Liver (tissue), 9 donors: ENCODE data around the gene STUM. TPM values are rescaled to one million over a fixed set of nuclear protein-coding genes. Genes with fewer than 3 reads are reported as not detected.

Experiments used
- DNase-seq: peaks from one replicate; pipeline ENCODE4 v3.0.0-alpha.2; 2017; ENCODE audit warnings: low spot score
- H3K27ac ChIP-seq, 2 donors: one replicate each; pipeline ENCODE4 v1.7.0; 2013; ENCODE audit warnings: inconsistent platforms in 2 of 2, low read length in 2 of 2, control low read depth in 1 of 2, low read depth in 1 of 2, mild to moderate bottlenecking in 1 of 2
- H3K27me3 ChIP-seq, 4 donors: one replicate each; pipeline versions ENCODE4 v1.6.1 to v1.7.0; 2013; ENCODE audit warnings: low read length in 3 of 4, inconsistent platforms in 1 of 4, mild to moderate bottlenecking in 1 of 4, moderate library complexity in 1 of 4; ENCODE audit not compliant: control insufficient read depth in 4 of 4, insufficient read depth in 4 of 4
- H3K36me3 ChIP-seq, 4 donors: one replicate each; pipeline versions ENCODE4 v1.6.1 to v1.7.0; 2013; ENCODE audit warnings: low read length in 3 of 4, mild to moderate bottlenecking in 3 of 4, low read depth in 1 of 4, moderate library complexity in 1 of 4; ENCODE audit not compliant: control insufficient read depth in 4 of 4, insufficient read depth in 3 of 4
- H3K4me1 ChIP-seq, 4 donors: one replicate each; pipeline versions ENCODE4 v1.6.1 to v1.7.0; 2013; ENCODE audit warnings: low read length in 3 of 4, mild to moderate bottlenecking in 3 of 4, moderate library complexity in 1 of 4; ENCODE audit not compliant: control insufficient read depth in 4 of 4, insufficient read depth in 4 of 4
- H3K4me3 ChIP-seq, 3 donors: one replicate each; pipeline versions ENCODE4 v1.6.1 to v1.7.0; 2013; ENCODE audit warnings: low read length in 3 of 3, control low read depth in 1 of 3, low read depth in 1 of 3, mild to moderate bottlenecking in 1 of 3
- H3K9ac ChIP-seq, 2 donors: one replicate each; pipeline ENCODE4 v1.7.0; 2013; ENCODE audit warnings: low read length in 2 of 2, mild to moderate bottlenecking in 2 of 2, moderate library complexity in 2 of 2, control low read depth in 1 of 2, low read depth in 1 of 2
- H3K9me3 ChIP-seq, 4 donors: one replicate each; pipeline versions ENCODE4 v1.6.1 to v1.7.0; 2013; ENCODE audit warnings: low read length in 3 of 4; ENCODE audit not compliant: control insufficient read depth in 4 of 4
- EGR1 ChIP-seq, 2 donors: IDR thresholded peaks; 2 replicates each; pipeline ENCODE4 v1.6.1; 2016 to 2018; ENCODE audit warnings: antibody characterized with exemption in 2 of 2, low read depth in 2 of 2
- FOXA1 ChIP-seq: IDR thresholded peaks from 2 replicates; pipeline ENCODE4 v1.6.1; 2016; ENCODE audit warnings: antibody characterized with exemption
- FOXA2 ChIP-seq: IDR thresholded peaks from 2 replicates; pipeline ENCODE4 v1.6.1; 2016; ENCODE audit warnings: antibody characterized with exemption
- GABPA ChIP-seq, 2 donors: IDR thresholded peaks in 1 of 2; conservative IDR thresholded peaks in 1 of 2; 2 replicates each; pipeline ENCODE4 v1.6.1; 2016; ENCODE audit warnings: antibody characterized with exemption in 2 of 2, mild to moderate bottlenecking in 1 of 2, moderate library complexity in 1 of 2
- HNF4A ChIP-seq, 2 donors: conservative IDR thresholded peaks; 2 replicates each; pipeline ENCODE4 v1.6.1; 2016; ENCODE audit warnings: antibody characterized with exemption in 2 of 2, mild to moderate bottlenecking in 2 of 2
- HNF4G ChIP-seq: IDR thresholded peaks from 2 replicates; pipeline ENCODE4 v1.6.1; 2016; ENCODE audit warnings: antibody characterized with exemption
- JUND ChIP-seq, 2 donors: IDR thresholded peaks; 2 replicates each; pipeline ENCODE4 v1.6.1; 2016; ENCODE audit warnings: antibody characterized with exemption in 2 of 2
- NR2F2 ChIP-seq: IDR thresholded peaks from 2 replicates; pipeline ENCODE4 v1.6.1; 2016; ENCODE audit warnings: antibody characterized with exemption
- RAD21 ChIP-seq, 2 donors: IDR thresholded peaks; 2 replicates each; pipeline ENCODE4 v1.6.1; 2016; ENCODE audit warnings: antibody characterized with exemption in 2 of 2, mild to moderate bottlenecking in 2 of 2
- RXRA ChIP-seq, 2 donors: IDR thresholded peaks; 2 replicates each; pipeline ENCODE4 v1.6.1; 2017 to 2018; ENCODE audit warnings: antibody characterized with exemption in 2 of 2, mild to moderate bottlenecking in 1 of 2
- SP1 ChIP-seq: IDR thresholded peaks from 2 replicates; pipeline ENCODE4 v1.6.1; 2018; ENCODE audit warnings: antibody characterized with exemption, mild to moderate bottlenecking
- TAF1 ChIP-seq: conservative IDR thresholded peaks from 2 replicates; pipeline ENCODE4 v1.6.1; 2016; ENCODE audit warnings: antibody characterized with exemption, mild to moderate bottlenecking
- YY1 ChIP-seq: IDR thresholded peaks from 2 replicates; pipeline ENCODE4 v1.6.1; 2016; ENCODE audit warnings: antibody characterized with exemption, mild to moderate bottlenecking
- WGBS: extraction: QIAGEN DNeasy Blood & Tissue Kit; methylation state at CpG from one replicate; pipeline ENCODE4 v1.1.7; 2013; 5-methylcytosine and 5-hydroxymethylcytosine counted together
- polyA plus RNA-seq, 2 donors: library from polyadenylated mRNA; stranded (reverse) in 1 of 2; unstranded in 1 of 2; fragments of 200-250 nt in 1 of 2; fragments of >200 nt in 1 of 2; fragmentation: Nextera tagmentation in 1 of 2; extraction: Ambion mirVana in 1 of 2; gene quantifications; one replicate each; pipeline versions ENCODE4 v1.2.1 to v1.2.3, GENCODE V29; 2013 to 2015
- total RNA-seq, 2 donors: library from RNA; depleted of rRNA; stranded (reverse); fragments of >200 nt; gene quantifications; one replicate each; pipeline ENCODE4 v1.2.3, GENCODE V29; 2014
- TF ChIP-seq, protein P1 (sequence below): fragments of 150-350 bp; IDR thresholded peaks from 2 replicates; pipeline ENCODE4 v1.5.1; 2017; ENCODE audit warnings: improper control_type of control experiment, low read depth, low read length; ENCODE audit not compliant: missing input control
- TF ChIP-seq, protein P2 (sequence below): IDR thresholded peaks from 2 replicates; pipeline ENCODE4 v1.6.1; 2016; ENCODE audit warnings: antibody characterized with exemption
- TF ChIP-seq, protein P3 (sequence below): IDR thresholded peaks from 2 replicates; pipeline ENCODE4 v1.6.1; 2016; ENCODE audit warnings: antibody characterized with exemption, mild to moderate bottlenecking
- TF ChIP-seq, protein P4 (sequence below): IDR thresholded peaks from 2 replicates; pipeline ENCODE4 v1.6.1; 2016; ENCODE audit warnings: antibody characterized with exemption
- TF ChIP-seq, protein P5 (sequence below): IDR thresholded peaks from 2 replicates; pipeline ENCODE4 v1.6.1; 2016; ENCODE audit warnings: antibody characterized with exemption
- donor health status: healthy.
- donor health status: healthy.
- donor health status: healthy.
- donor health status: healthy.
- donor health status: healthy.

STUM gene
- total and polyA plus RNA-seq, 4 donors: 0.03 to 0.14 (median 0.07) TPM

DNA sequence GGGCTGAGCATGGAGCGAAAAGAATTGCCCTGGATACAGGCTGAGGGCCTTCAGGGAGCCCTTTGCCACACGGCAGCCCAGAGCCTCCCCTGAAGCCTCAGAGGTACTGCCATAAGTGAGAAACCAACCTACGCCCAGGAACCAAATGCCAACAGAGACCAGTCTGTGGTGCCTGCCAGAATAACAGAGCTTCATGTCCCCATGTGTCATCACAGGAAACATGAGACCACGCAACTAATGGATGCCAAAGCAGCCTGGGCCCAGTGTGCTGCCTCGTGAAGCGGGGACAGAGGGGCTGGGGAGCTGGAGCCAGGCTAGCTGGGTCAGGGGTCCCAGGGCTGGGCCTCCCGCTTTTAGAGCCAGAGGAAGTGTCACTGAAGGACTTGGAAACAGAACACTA is 18.7 kb upstream of the STUM start:
- TF ChIP-seq, protein P1, sequence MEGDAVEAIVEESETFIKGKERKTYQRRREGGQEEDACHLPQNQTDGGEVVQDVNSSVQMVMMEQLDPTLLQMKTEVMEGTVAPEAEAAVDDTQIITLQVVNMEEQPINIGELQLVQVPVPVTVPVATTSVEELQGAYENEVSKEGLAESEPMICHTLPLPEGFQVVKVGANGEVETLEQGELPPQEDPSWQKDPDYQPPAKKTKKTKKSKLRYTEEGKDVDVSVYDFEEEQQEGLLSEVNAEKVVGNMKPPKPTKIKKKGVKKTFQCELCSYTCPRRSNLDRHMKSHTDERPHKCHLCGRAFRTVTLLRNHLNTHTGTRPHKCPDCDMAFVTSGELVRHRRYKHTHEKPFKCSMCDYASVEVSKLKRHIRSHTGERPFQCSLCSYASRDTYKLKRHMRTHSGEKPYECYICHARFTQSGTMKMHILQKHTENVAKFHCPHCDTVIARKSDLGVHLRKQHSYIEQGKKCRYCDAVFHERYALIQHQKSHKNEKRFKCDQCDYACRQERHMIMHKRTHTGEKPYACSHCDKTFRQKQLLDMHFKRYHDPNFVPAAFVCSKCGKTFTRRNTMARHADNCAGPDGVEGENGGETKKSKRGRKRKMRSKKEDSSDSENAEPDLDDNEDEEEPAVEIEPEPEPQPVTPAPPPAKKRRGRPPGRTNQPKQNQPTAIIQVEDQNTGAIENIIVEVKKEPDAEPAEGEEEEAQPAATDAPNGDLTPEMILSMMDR: no peak
- no peak for TF ChIP-seq NR2F2
- TF ChIP-seq, protein P2, sequence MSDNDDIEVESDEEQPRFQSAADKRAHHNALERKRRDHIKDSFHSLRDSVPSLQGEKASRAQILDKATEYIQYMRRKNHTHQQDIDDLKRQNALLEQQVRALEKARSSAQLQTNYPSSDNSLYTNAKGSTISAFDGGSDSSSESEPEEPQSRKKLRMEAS: no peak
- TF ChIP-seq, protein P3, sequence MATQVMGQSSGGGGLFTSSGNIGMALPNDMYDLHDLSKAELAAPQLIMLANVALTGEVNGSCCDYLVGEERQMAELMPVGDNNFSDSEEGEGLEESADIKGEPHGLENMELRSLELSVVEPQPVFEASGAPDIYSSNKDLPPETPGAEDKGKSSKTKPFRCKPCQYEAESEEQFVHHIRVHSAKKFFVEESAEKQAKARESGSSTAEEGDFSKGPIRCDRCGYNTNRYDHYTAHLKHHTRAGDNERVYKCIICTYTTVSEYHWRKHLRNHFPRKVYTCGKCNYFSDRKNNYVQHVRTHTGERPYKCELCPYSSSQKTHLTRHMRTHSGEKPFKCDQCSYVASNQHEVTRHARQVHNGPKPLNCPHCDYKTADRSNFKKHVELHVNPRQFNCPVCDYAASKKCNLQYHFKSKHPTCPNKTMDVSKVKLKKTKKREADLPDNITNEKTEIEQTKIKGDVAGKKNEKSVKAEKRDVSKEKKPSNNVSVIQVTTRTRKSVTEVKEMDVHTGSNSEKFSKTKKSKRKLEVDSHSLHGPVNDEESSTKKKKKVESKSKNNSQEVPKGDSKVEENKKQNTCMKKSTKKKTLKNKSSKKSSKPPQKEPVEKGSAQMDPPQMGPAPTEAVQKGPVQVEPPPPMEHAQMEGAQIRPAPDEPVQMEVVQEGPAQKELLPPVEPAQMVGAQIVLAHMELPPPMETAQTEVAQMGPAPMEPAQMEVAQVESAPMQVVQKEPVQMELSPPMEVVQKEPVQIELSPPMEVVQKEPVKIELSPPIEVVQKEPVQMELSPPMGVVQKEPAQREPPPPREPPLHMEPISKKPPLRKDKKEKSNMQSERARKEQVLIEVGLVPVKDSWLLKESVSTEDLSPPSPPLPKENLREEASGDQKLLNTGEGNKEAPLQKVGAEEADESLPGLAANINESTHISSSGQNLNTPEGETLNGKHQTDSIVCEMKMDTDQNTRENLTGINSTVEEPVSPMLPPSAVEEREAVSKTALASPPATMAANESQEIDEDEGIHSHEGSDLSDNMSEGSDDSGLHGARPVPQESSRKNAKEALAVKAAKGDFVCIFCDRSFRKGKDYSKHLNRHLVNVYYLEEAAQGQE: no peak
- no peak for TF ChIP-seq RAD21 (IDR thresholded peaks at IDR 0.05)
- TF ChIP-seq, protein P4, sequence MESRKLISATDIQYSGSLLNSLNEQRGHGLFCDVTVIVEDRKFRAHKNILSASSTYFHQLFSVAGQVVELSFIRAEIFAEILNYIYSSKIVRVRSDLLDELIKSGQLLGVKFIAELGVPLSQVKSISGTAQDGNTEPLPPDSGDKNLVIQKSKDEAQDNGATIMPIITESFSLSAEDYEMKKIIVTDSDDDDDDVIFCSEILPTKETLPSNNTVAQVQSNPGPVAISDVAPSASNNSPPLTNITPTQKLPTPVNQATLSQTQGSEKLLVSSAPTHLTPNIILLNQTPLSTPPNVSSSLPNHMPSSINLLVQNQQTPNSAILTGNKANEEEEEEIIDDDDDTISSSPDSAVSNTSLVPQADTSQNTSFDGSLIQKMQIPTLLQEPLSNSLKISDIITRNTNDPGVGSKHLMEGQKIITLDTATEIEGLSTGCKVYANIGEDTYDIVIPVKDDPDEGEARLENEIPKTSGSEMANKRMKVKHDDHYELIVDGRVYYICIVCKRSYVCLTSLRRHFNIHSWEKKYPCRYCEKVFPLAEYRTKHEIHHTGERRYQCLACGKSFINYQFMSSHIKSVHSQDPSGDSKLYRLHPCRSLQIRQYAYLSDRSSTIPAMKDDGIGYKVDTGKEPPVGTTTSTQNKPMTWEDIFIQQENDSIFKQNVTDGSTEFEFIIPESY: no peak
- TF ChIP-seq RXRA (IDR thresholded peaks at IDR 0.05): no peak
- TF ChIP-seq FOXA2: no peak
- no peak for TF ChIP-seq SP1
- TF ChIP-seq EGR1 (IDR thresholded peaks at IDR 0.05; ENCODE audit: low read depth in 2 of 2): no peak
- TF ChIP-seq TAF1: no peak
- TF ChIP-seq JUND (IDR thresholded peaks at IDR 0.05): no peak
- TF ChIP-seq FOXA1: no peak
- no peak for TF ChIP-seq HNF4A (conservative IDR thresholded peaks at IDR 0.05)
- TF ChIP-seq YY1: no peak
- TF ChIP-seq HNF4G: no peak
- TF ChIP-seq, protein P5, sequence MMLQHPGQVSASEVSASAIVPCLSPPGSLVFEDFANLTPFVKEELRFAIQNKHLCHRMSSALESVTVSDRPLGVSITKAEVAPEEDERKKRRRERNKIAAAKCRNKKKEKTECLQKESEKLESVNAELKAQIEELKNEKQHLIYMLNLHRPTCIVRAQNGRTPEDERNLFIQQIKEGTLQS: no peak
- no peak for TF ChIP-seq GABPA (IDR thresholded peaks at IDR 0.05 in 1 of 2, conservative IDR thresholded peaks at IDR 0.05 in 1 of 2)
- 91% methylated on average over 7 of the region's 7 CpGs for WGBS
- H3K27me3 ChIP-seq: peaks cover 0 to 3% (median 0%) of the 10 kb centered on the region in 4 donors
- no peaks in the 10 kb centered on the region for H3K36me3 ChIP-seq
- H3K27ac ChIP-seq: no peak overlapping the region
- DNase-seq: no peak
- H3K4me1 ChIP-seq: no peaks in the 10 kb centered on the region
- H3K9me3 ChIP-seq: peaks cover 0 to 11% (median under 1%) of the 10 kb centered on the region in 4 donors
- no peak overlapping the region for H3K4me3 ChIP-seq
- H3K9ac ChIP-seq: no peak overlapping the region
